OCI-LY7 (cell line): Measurements from ENCODE around the gene AKAP13. TPM values are rescaled to one million over a fixed set of nuclear protein-coding genes. Genes with fewer than 3 reads are reported as not detected.
A peak's percentile ranks its signal among the peaks of the same experiment; 100 is the strongest.

Experiments
- BruUV-seq: library from RNA; stranded (reverse); fragments of 400-500 nt; replicated peaks from 2 replicates; lab custom pipeline; 2021; lab: Mats Ljungman, UMichigan
- CTCF ChIA-PET: fragments of 300-600 bp; sonication (Branson Sonifier 250); formaldehyde crosslinking; loops from one replicate; lab custom pipeline; 2022; ENCODE audit warnings: antibody characterized with exemption; ENCODE audit not compliant: unreplicated experiment; lab: Charles Lee
- POLR2A ChIA-PET: fragments of 300-600 bp; sonication (Branson Sonifier 250); formaldehyde crosslinking; loops from one replicate; lab custom pipeline; 2022; ENCODE audit warnings: antibody characterized with exemption; lab: Charles Lee
- DNase-seq: peaks from one replicate; pipeline ENCODE4 v3.0.0-alpha.2; 2015; ENCODE audit warnings: low spot score
- H2AFZ ChIP-seq: fragments of 200-600 bp; sonication (generic), shearing (Covaris generic); 2 replicates; pipeline ENCODE4 v1.6.1; 2014; ENCODE audit warnings: mild to moderate bottlenecking, antibody characterized with exemption, low read length, moderate library complexity
- H3K27ac ChIP-seq: fragments of 200-600 bp; sonication (generic); 2 replicates; pipeline ENCODE4 v1.5.1; 2014; ENCODE audit warnings: mixed run types, low read depth, mild to moderate bottlenecking, moderate library complexity, low read length, inconsistent platforms; ENCODE audit not compliant: poor library complexity, severe bottlenecking
- H3K36me3 ChIP-seq: fragments of 200-600 bp; sonication (generic); 2 replicates; pipeline ENCODE4 v1.6.1; 2014; ENCODE audit warnings: mild to moderate bottlenecking, antibody characterized with exemption, low read length, moderate library complexity, mixed read lengths; ENCODE audit not compliant: insufficient read depth
- H3K4me1 ChIP-seq: fragments of 200-600 bp; sonication (generic); 2 replicates; pipeline ENCODE4 v1.5.1; 2014; ENCODE audit warnings: mild to moderate bottlenecking, low read length; ENCODE audit not compliant: insufficient read depth, poor library complexity, severe bottlenecking
- H3K4me2 ChIP-seq: fragments of 200-600 bp; sonication (generic); 2 replicates; pipeline ENCODE4 v1.6.1; 2014; ENCODE audit warnings: mild to moderate bottlenecking, low read length
- H3K4me3 ChIP-seq: fragments of 200-600 bp; sonication (generic); 2 replicates; pipeline ENCODE4 v1.5.1; 2014; ENCODE audit warnings: mild to moderate bottlenecking, low read depth, low read length; ENCODE audit not compliant: poor library complexity, severe bottlenecking
- H3K79me2 ChIP-seq: fragments of 200-600 bp; sonication (generic); 2 replicates; pipeline ENCODE4 v1.6.1; 2016; ENCODE audit warnings: low read depth, mild to moderate bottlenecking, low read length, moderate library complexity, mixed read lengths; ENCODE audit not compliant: insufficient read depth
- H3K9me2 ChIP-seq: fragments of 200-600 bp; sonication (generic); 2 replicates; pipeline ENCODE4 v1.6.1; 2016; ENCODE audit warnings: mild to moderate bottlenecking, low read length, mixed read lengths; ENCODE audit not compliant: insufficient read depth
- H3K9me3 ChIP-seq: fragments of 200-600 bp; sonication (generic); 2 replicates; pipeline ENCODE4 v1.6.1; 2014; ENCODE audit warnings: mild to moderate bottlenecking, mixed run types, low read length, mixed read lengths
- H4K20me1 ChIP-seq: fragments of 200-600 bp; sonication (generic); 2 replicates; pipeline ENCODE4 v1.6.1; 2014; ENCODE audit warnings: mild to moderate bottlenecking, antibody characterized with exemption, low read length, moderate library complexity, mixed read lengths; ENCODE audit not compliant: insufficient read depth
- CTCF ChIP-seq: fragments of 200-600 bp; sonication (generic); conservative IDR thresholded peaks from 2 replicates; pipeline ENCODE4 v1.5.1; 2014; ENCODE audit warnings: mild to moderate bottlenecking, antibody characterized with exemption, low read length, moderate library complexity, mixed read lengths
- EZH2phosphoT487 ChIP-seq: fragments of 200-600 bp; sonication (generic); IDR thresholded peaks from 2 replicates; pipeline ENCODE4 v1.6.1; 2018; ENCODE audit warnings: low read depth, borderline replicate concordance, mild to moderate bottlenecking, mixed run types, antibody characterized with exemption, low read length, moderate library complexity, mixed read lengths
- intact Hi-C: fragments of 100-400 bp; cut with micrococcal nuclease; formaldehyde crosslinking; loops from one replicate; pipeline ENCODE4 v1.10.0; 2022; ENCODE audit not compliant: unreplicated experiment
- total RNA-seq, 2 experiments: library from RNA; depleted of rRNA in 1 of 2; stranded (reverse); fragments of >200 nt in 1 of 2; shearing (Covaris generic) in 1 of 2; gene quantifications; 2 replicates each; pipeline ENCODE4 v1.2.3, GENCODE V29; 2014 to 2022

Gene AKAP13
- total RNA-seq, 2 experiments from 2014 or later: 140 to 250 TPM

- H3K27ac ChIP-seq: peak overlapping the region; percentile 81
- H3K9me3 ChIP-seq: no peaks in the 10 kb centered on the region
- H4K20me1 ChIP-seq: no peaks in the 10 kb centered on the region
- TF ChIP-seq EZH2phosphoT487 (no peak), CTCF (no peak)
- peaks cover 52% of the 10 kb centered on the region for H3K36me3 ChIP-seq
- no peaks in the 10 kb centered on the region for H3K9me2 ChIP-seq
- no TSS peak for BruUV-seq
- ChIA-PET POLR2A (interaction anchor here (1.0 to 4.2 kb wide), 2 partner anchors 11 to 16 kb away, joined by 3 to 73 read pairs; no protein-coding TSS in a partner anchor), CTCF (interaction anchor here (1.0 to 1.5 kb wide), 3 partner anchors 9 to 372 kb away, joined by 3 to 8 read pairs (median 3); no protein-coding TSS in a partner anchor)
- DNase-seq: no peak
- peaks cover 80% of the 10 kb centered on the region for H3K4me1 ChIP-seq
- peaks cover 63% of the 10 kb centered on the region for H3K79me2 ChIP-seq
- intact Hi-C loops: loop anchor here (5.0 to 10.0 kb wide), 2 partner anchors 318 to 375 kb away; partner anchors contain the start of gene AKAP13
- H3K4me2 ChIP-seq: peak overlapping the region; percentile 69
- no peak overlapping the region for H2AFZ ChIP-seq
- peak overlapping the region; percentile 52 for H3K4me3 ChIP-seq
Measured at GRCh38 chr15:85702321-85703101, 322.1 kb downstream of the AKAP13 start.

GRCh38 chr15:85704066-85704465 lies 323.7 kb downstream of the AKAP13 start:
- Histone ChIP-seq H3K4me2 (peak overlapping the region; percentile 69), H3K36me3 (peaks cover 61% of the 10 kb centered on the region), H3K9me3 (no peaks in the 10 kb centered on the region), H3K9me2 (no peaks in the 10 kb centered on the region), H4K20me1 (no peaks in the 10 kb centered on the region), H3K79me2 (peaks cover 79% of the 10 kb centered on the region), H3K4me1 (peaks cover 92% of the 10 kb centered on the region), H2AFZ (no peak overlapping the region), H3K4me3 (peak overlapping the region; percentile 28), H3K27ac (peak overlapping the region; percentile 41)
- no TSS peak for BruUV-seq
- CTCF ChIA-PET: interaction anchor here (0.5 kb wide), 1 partner anchor 17 kb away, joined by 3 read pairs; no protein-coding TSS in a partner anchor
- intact Hi-C loops: loop anchor here (5.0 to 10.0 kb wide), 2 partner anchors 319 to 377 kb away; partner anchors contain the start of gene AKAP13
- TF ChIP-seq CTCF (no peak), EZH2phosphoT487 (no peak)
- POLR2A ChIA-PET: interaction anchor here (4.2 kb wide), 1 partner anchor 13 kb away, joined by 73 read pairs; no protein-coding TSS in a partner anchor
- no peak for DNase-seq
